Endodermal cell (in vitro differentiated cells): ENCODE results near the gene MYRF. TPM values are rescaled to one million over a fixed set of nuclear protein-coding genes. Genes with fewer than 3 reads are reported as not detected.

Experiments used
- DNase-seq: peaks from one replicate; pipeline ENCODE4 v3.0.0-alpha.2; 2017
- H3K27ac ChIP-seq: 2 replicates; pipeline ENCODE4 v1.5.1; 2013; ENCODE audit warnings: mild to moderate bottlenecking, low read depth, low read length, moderate library complexity
- H3K27me3 ChIP-seq: 2 replicates; pipeline ENCODE4 v1.6.1; 2013; ENCODE audit warnings: mild to moderate bottlenecking, low read length, moderate library complexity; ENCODE audit not compliant: insufficient read depth, control insufficient read depth, poor library complexity, severe bottlenecking
- H3K36me3 ChIP-seq: 2 replicates; pipeline ENCODE4 v1.7.0; 2013; ENCODE audit warnings: mild to moderate bottlenecking, low read length, moderate library complexity; ENCODE audit not compliant: control insufficient read depth, insufficient read depth
- H3K4me1 ChIP-seq: one replicate; pipeline ENCODE4 v1.7.0; 2013; ENCODE audit warnings: low read length; ENCODE audit not compliant: control insufficient read depth, insufficient read depth
- H3K4me3 ChIP-seq: 2 replicates; pipeline ENCODE4 v1.5.1; 2013; ENCODE audit warnings: mild to moderate bottlenecking, low read length, moderate library complexity
- H3K9ac ChIP-seq: 2 replicates; pipeline ENCODE4 v1.6.1; 2013; ENCODE audit warnings: mild to moderate bottlenecking, low read length, moderate library complexity; ENCODE audit not compliant: poor library complexity, severe bottlenecking; ENCODE audit errors: extremely low read depth
- H3K9me3 ChIP-seq: 2 replicates; pipeline ENCODE4 v1.6.1; 2013; ENCODE audit warnings: mild to moderate bottlenecking, low read length, moderate library complexity; ENCODE audit not compliant: control insufficient read depth
- H3K27ac Mint-ChIP-seq: 2 replicates; pipeline ENCODE4 v1.8.0; 2020; ENCODE audit warnings: mixed read lengths
- H3K27me3 Mint-ChIP-seq: 2 replicates; pipeline ENCODE4 v1.8.0; 2021; ENCODE audit warnings: mild to moderate bottlenecking, mixed read lengths; ENCODE audit not compliant: insufficient read depth
- H3K36me3 Mint-ChIP-seq: 2 replicates; pipeline ENCODE4 v1.8.0; 2020; ENCODE audit warnings: low read depth, mixed read lengths
- H3K4me1 Mint-ChIP-seq: 2 replicates; pipeline ENCODE4 v1.8.0; 2020; ENCODE audit warnings: mixed read lengths
- H3K4me3 Mint-ChIP-seq: 2 replicates; pipeline ENCODE4 v1.8.0; 2020; ENCODE audit warnings: mild to moderate bottlenecking, moderate library complexity, mixed read lengths
- H3K9me3 Mint-ChIP-seq: 2 replicates; pipeline ENCODE4 v1.8.0; 2020; ENCODE audit warnings: mild to moderate bottlenecking, mixed read lengths
- CTCF ChIP-seq: fragments of 200-600 bp; sonication (generic); conservative IDR thresholded peaks from 2 replicates; pipeline ENCODE4 v1.5.0; 2021; ENCODE audit warnings: antibody characterized with exemption, mild to moderate bottlenecking
- WGBS, 2 experiments: methylation state at CpG; one replicate each; pipeline versions ENCODE4 v1.1.5 to v1.1.7; 2013; ENCODE audit warnings: missing lambda C conversion rate in 2 of 2, mixed read lengths in 1 of 2; ENCODE audit not compliant: insufficient coverage in 1 of 2, insufficient read length in 1 of 2; 5-methylcytosine and 5-hydroxymethylcytosine counted together
- total RNA-seq, 2 donors: library from RNA; stranded (reverse); fragmentation: NEBNext Ultra II Directional in 1 of 2; extraction: Animal tissue kit (Norgen Biotek cat#: 25700) in 1 of 2; gene quantifications; 2 replicates in 1 of 2; 3 replicates in 1 of 2; pipeline ENCODE4 v1.2.1, GENCODE V29; 2021

MYRF gene
- total RNA-seq, 2 donors from 2014 or later, result 30.3 to 61.7 TPM

GRCh38 chr11:61750631-61751273 is 1.7 kb upstream of the MYRF start:
- Mint-ChIP-seq H3K4me1 (peaks cover 29% of the 10 kb centered on the region), H3K27ac (no peak overlapping the region), H3K9me3 (no peaks in the 10 kb centered on the region), H3K4me3 (peak overlapping the region; percentile 1), H3K27me3 (peaks cover 27% of the 10 kb centered on the region), H3K36me3 (no peaks in the 10 kb centered on the region)
- no peaks in the 10 kb centered on the region for H3K36me3 ChIP-seq
- no peak for DNase-seq
- H3K4me1 ChIP-seq, result peaks cover 38% of the 10 kb centered on the region
- no peak for TF ChIP-seq CTCF
- no peak overlapping the region for H3K27ac ChIP-seq
- H3K9me3 ChIP-seq, result no peaks in the 10 kb centered on the region
- H3K27me3 ChIP-seq, result no peaks in the 10 kb centered on the region
- WGBS, 2 experiments, result 94 to 97% methylated on average over 5 of the region's 5 CpGs
- no peak overlapping the region for H3K9ac ChIP-seq
- no peak overlapping the region for H3K4me3 ChIP-seq

GRCh38 chr11:61751384-61751783 is 1.1 kb upstream of the MYRF start:
- WGBS, 2 experiments, result 90 to 92% methylated on average over 14 of the region's 14 CpGs
- Histone ChIP-seq H3K9me3 (no peaks in the 10 kb centered on the region), H3K4me3 (no peak overlapping the region), H3K36me3 (no peaks in the 10 kb centered on the region), H3K9ac (no peak overlapping the region), H3K4me1 (peaks cover 42% of the 10 kb centered on the region), H3K27me3 (no peaks in the 10 kb centered on the region), H3K27ac (no peak overlapping the region)
- TF ChIP-seq CTCF, result no peak
- Mint-ChIP-seq H3K9me3 (no peaks in the 10 kb centered on the region), H3K4me3 (peak overlapping the region; percentile 1), H3K36me3 (no peaks in the 10 kb centered on the region), H3K27ac (no peak overlapping the region), H3K27me3 (peaks cover 27% of the 10 kb centered on the region), H3K4me1 (peaks cover 34% of the 10 kb centered on the region)
- no peak for DNase-seq

- no peaks in the 10 kb centered on the region for H3K36me3 ChIP-seq
- H3K4me3 ChIP-seq, result peak overlapping the region; percentile 84
- H3K36me3 Mint-ChIP-seq, result no peaks in the 10 kb centered on the region
- no peaks in the 10 kb centered on the region for H3K27me3 ChIP-seq
- no peak for DNase-seq
- H3K27ac Mint-ChIP-seq, result no peak overlapping the region
- H3K9me3 Mint-ChIP-seq, result no peaks in the 10 kb centered on the region
- H3K27ac ChIP-seq, result no peak overlapping the region
- H3K4me1 ChIP-seq, result peaks cover 46% of the 10 kb centered on the region
- whole genome bisulfite sequencing, 2 experiments, result 36 to 60% methylated on average over 7 to 17 of the region's 17 CpGs
- no peak for TF ChIP-seq CTCF
- peaks cover 27% of the 10 kb centered on the region for H3K27me3 Mint-ChIP-seq
- H3K9ac ChIP-seq, result peak overlapping the region; percentile 47
- no peaks in the 10 kb centered on the region for H3K9me3 ChIP-seq
- H3K4me1 Mint-ChIP-seq, result peaks cover 43% of the 10 kb centered on the region
- H3K4me3 Mint-ChIP-seq, result peak overlapping the region; percentile 70
These were observed 587 bp downstream of the MYRF start for GRCh38 chr11:61752925-61753521.
